Ectodermal cell (in vitro differentiated cells): Measurements from ENCODE around the gene FGF22.

Experiments
- H3K27ac ChIP-seq: 2 replicates; pipeline ENCODE4 v1.7.0; 2013; ENCODE audit warnings: mild to moderate bottlenecking, low read depth, low read length; ENCODE audit not compliant: insufficient read depth, poor library complexity, severe bottlenecking
- H3K27me3 ChIP-seq: 2 replicates; pipeline ENCODE4 v1.7.0; 2013; ENCODE audit warnings: mild to moderate bottlenecking, low read length; ENCODE audit not compliant: insufficient read depth, control insufficient read depth, poor library complexity, severe bottlenecking
- H3K36me3 ChIP-seq: one replicate; pipeline ENCODE4 v1.7.0; 2013; ENCODE audit warnings: low read length; ENCODE audit not compliant: control insufficient read depth, insufficient read depth
- H3K4me1 ChIP-seq: one replicate; pipeline ENCODE4 v1.7.0; 2013; ENCODE audit warnings: low read length; ENCODE audit not compliant: control insufficient read depth, insufficient read depth
- H3K4me3 ChIP-seq: 2 replicates; pipeline ENCODE4 v1.7.0; 2013; ENCODE audit warnings: low read depth, low read length, control low read depth; ENCODE audit not compliant: insufficient read depth
- H3K9me3 ChIP-seq: 2 replicates; pipeline ENCODE4 v1.7.0; 2013; ENCODE audit warnings: mild to moderate bottlenecking, low read length, moderate library complexity; ENCODE audit not compliant: control insufficient read depth
- whole genome bisulfite sequencing, 2 experiments: methylation state at CpG; one replicate each; pipeline ENCODE4 v1.1.7; 2013; ENCODE audit warnings: missing lambda C conversion rate in 2 of 2; 5-methylcytosine and 5-hydroxymethylcytosine counted together

Gene FGF22

DNA sequence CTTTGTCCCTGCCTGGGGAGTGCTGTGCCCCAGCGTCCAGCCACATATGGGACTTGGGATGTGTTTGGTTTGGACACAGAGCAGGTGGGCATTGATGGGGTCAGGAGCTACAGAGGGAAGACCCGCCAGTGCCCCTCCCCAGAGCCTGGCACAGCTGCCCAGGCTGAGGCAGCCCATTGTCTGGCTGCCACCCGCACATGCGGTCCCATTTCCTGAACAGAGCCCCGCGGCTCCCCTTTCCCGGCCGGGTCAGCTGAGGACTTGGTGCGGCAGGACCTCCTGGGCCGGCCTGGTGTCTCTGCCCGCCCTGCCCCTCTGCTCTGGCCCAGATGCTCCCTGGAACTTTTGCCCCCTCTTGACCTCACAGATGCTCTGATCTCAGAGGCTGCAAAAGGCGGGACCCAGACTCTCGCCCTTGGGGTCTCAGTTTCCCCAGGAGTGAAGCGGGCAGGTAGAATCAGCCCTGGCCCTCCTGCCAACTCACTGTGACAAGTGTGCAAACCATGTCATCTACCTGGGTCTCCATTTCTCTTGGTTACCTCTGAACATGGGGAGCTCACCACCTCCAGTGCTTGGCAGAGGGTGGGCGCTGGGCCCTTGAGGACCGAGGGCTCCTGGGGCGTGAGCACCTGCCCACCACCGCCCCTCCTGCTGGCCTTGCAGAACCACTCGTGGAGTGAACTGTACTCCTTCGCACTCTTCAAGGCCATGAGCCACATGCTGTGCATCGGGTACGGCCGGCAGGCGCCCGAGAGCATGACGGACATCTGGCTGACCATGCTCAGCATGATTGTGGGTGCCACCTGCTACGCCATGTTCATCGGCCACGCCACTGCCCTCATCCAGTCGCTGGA lies 32.2 kb upstream of the FGF22 start:
- Histone ChIP-seq H3K4me1 (peaks cover 3% of the 10 kb centered on the region), H3K36me3 (no peaks in the 10 kb centered on the region), H3K9me3 (no peaks in the 10 kb centered on the region), H3K4me3 (no peak overlapping the region), H3K27me3 (no peaks in the 10 kb centered on the region), H3K27ac (no peak overlapping the region)
- 93 to 94% methylated on average over 30 of the region's 30 CpGs for WGBS, 2 experiments

DNA sequence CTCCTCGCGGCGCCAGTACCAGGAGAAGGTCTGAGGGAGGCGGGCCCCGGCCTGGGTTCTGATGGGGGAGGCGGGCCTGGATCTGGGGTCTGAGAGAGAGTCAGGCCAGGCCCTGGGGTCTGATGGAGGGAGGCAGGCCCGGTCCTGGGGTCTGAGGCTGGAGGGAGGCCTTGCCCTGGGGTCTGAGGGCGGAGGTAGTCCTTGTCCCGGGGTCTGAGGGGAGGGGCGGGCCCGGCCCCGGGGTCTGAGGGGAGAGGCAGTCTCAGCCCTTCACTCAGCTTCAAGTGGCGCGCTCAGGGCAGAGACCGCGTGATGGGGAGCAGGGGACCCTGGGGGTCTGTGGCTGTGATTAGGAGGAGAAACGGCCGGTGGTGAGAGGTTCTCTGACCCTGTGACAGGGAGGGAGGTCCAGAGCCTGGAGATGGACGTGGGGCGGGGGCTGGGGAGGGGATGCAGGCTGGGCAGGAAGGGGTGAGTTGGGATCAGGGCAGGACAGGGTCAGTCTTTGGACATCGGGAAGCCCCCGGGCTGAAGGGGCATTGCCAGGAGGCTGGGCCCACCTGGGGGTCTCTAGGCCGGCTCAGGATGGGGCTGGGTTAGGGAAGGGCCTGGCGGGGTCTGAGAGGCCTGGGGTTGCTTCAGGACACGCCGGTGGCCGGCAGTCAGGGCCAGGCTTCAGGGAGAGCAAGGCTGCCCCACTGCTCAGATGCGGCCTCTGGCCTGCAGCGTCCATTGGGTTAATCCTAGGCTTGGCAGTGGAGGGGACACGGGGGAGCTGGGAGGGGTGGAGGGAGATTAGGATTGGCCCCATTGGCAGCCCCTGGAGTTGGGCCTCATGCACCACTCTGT lies 31.3 kb upstream of the FGF22 start:
- Histone ChIP-seq H3K4me3 (no peak overlapping the region), H3K4me1 (peaks cover 3% of the 10 kb centered on the region), H3K36me3 (no peaks in the 10 kb centered on the region), H3K9me3 (no peaks in the 10 kb centered on the region), H3K27ac (no peak overlapping the region), H3K27me3 (no peaks in the 10 kb centered on the region)
- WGBS, 2 experiments, result 88% methylated on average over 30 of the region's 30 CpGs

DNA sequence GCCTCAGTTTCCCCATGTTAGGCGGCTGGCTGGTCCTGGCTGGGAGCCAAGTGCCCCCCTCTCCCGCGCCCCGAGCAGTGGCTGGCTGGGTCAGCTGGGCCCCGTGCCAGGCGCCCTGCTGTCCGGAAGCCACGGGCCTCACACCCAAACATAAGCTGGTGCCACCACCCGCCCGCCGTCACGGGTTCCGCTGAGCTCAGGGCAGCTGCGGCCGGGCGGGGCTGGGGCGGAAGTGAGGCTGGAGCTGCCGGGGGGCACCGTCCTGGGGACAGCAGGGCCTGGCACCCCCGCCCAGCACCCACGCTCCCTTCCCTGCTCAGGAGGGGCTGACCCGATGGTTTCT lies 30.7 kb upstream of the FGF22 start:
- Histone ChIP-seq H3K36me3 (no peaks in the 10 kb centered on the region), H3K27ac (no peak overlapping the region), H3K9me3 (no peaks in the 10 kb centered on the region), H3K4me3 (no peak overlapping the region), H3K27me3 (no peaks in the 10 kb centered on the region), H3K4me1 (peaks cover 3% of the 10 kb centered on the region)
- WGBS, 2 experiments, result 95 to 96% methylated on average over 22 of the region's 22 CpGs

GRCh38 chr19:610071-610800 lies 29.4 kb upstream of the FGF22 start:
- Histone ChIP-seq H3K9me3 (no peaks in the 10 kb centered on the region), H3K4me1 (peaks cover 3% of the 10 kb centered on the region), H3K36me3 (peaks cover 7% of the 10 kb centered on the region), H3K4me3 (no peak overlapping the region), H3K27ac (no peak overlapping the region), H3K27me3 (peaks cover under 1% of the 10 kb centered on the region)
- WGBS, 2 experiments, result 86 to 89% methylated on average over 38 of the region's 38 CpGs

DNA sequence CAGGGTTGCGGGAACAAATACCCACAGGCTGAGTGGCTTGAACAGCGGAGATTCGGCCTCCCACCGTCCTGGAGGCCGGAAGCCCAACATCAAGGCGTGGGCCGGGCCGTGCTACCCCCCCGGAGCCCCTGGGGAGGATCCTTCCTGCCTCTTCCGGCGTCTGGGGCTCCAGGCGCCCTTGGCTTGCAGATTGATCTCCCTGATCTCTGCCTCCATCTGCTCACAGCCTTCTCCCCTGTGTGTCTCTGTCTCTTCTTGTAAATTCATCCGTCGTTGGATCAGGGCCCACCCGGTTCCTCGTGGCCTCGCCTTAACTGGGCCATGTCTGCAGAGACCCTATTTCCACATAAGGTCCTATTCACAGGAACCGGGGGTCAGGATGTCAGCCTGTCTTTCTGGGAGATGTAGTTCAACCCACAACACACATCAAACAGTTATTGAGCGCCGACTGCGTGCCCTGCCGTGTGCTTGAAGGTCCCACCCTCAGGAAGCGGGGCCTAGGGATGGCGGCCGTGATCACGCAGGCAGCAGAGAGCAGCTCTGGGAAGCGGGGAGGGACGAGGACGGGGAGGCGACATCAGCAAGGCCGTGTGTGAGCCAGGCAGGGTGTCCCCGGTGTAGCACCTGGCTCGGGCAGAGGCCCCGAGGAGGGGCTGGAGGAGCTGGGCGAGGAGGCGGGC lies 28.7 kb upstream of the FGF22 start:
- Histone ChIP-seq H3K4me3 (no peak overlapping the region), H3K9me3 (no peaks in the 10 kb centered on the region), H3K36me3 (peaks cover 7% of the 10 kb centered on the region), H3K27ac (no peak overlapping the region), H3K4me1 (peaks cover 3% of the 10 kb centered on the region), H3K27me3 (peaks cover 5% of the 10 kb centered on the region)
- 66 to 73% methylated on average over 36 of the region's 36 CpGs for WGBS, 2 experiments

GRCh38 chr19:611481-611868 lies 28.2 kb upstream of the FGF22 start:
- Histone ChIP-seq H3K9me3 (no peaks in the 10 kb centered on the region), H3K27me3 (peaks cover 5% of the 10 kb centered on the region), H3K4me3 (no peak overlapping the region), H3K4me1 (peaks cover 3% of the 10 kb centered on the region), H3K27ac (no peak overlapping the region), H3K36me3 (peaks cover 7% of the 10 kb centered on the region)
- 87 to 90% methylated on average over 13 of the region's 13 CpGs for WGBS, 2 experiments

GRCh38 chr19:612941-613340 lies 26.7 kb upstream of the FGF22 start:
- no peak overlapping the region for H3K4me3 ChIP-seq
- no peak overlapping the region for H3K27ac ChIP-seq
- peaks cover 3% of the 10 kb centered on the region for H3K4me1 ChIP-seq
- no peaks in the 10 kb centered on the region for H3K9me3 ChIP-seq
- peaks cover 5% of the 10 kb centered on the region for H3K27me3 ChIP-seq
- WGBS, 2 experiments, result 93 to 95% methylated on average over 33 of the region's 33 CpGs
- peaks cover 8% of the 10 kb centered on the region for H3K36me3 ChIP-seq

DNA sequence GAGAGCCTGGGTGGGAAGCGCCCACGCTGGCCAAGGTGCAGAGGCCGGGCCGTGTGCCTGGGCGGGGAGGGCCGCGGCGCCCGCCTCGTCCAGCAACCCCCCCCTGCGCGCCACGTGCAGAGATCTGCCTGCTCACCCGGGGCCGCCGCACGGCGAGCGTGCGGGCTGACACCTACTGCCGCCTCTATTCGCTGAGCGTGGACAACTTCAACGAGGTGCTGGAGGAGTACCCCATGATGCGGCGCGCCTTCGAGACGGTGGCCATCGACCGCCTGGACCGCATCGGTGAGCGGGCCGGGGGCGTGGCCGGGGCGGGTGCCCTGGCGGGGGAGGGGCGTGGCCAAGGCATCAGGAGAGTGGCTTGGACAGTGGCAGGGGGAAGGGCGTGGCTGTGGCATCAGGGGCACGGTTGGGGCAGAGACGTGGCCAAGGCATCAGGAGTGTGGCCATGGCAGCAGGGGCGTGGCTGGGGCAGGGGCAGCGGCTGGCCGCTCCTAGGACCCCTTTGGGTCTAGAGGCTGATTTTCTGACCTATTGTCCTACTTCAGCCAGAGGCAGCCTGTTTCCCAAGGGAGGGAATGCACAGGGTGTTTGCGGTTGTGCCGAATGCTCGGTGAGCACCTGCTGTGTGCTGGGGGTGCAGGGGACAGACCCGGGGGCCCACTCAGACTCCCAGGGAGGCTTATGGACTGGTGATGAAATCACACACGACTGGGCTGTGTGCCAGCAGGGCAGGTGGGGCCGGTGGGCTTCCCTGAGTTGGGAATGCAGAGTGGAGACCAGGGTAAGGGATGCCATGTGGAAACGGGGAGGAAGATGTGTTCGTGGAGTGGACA lies 25.7 kb upstream of the FGF22 start:
- Histone ChIP-seq H3K36me3 (peaks cover 12% of the 10 kb centered on the region), H3K27me3 (peaks cover 5% of the 10 kb centered on the region), H3K27ac (no peak overlapping the region), H3K4me1 (peaks cover 3% of the 10 kb centered on the region), H3K4me3 (no peak overlapping the region), H3K9me3 (no peaks in the 10 kb centered on the region)
- WGBS, 2 experiments, result 95% methylated on average over 54 of the region's 54 CpGs

- Histone ChIP-seq H3K36me3 (peaks cover 25% of the 10 kb centered on the region), H3K9me3 (no peaks in the 10 kb centered on the region), H3K27ac (no peak overlapping the region), H3K27me3 (peaks cover 5% of the 10 kb centered on the region), H3K4me3 (no peak overlapping the region), H3K4me1 (peaks cover 3% of the 10 kb centered on the region)
- WGBS, 2 experiments, result 73 to 80% methylated on average over 33 of the region's 33 CpGs
These were observed 24.1 kb upstream of the FGF22 start for GRCh38 chr19:615619-616018.
